ENCODE data around the gene CD83.

Gene CD83

DNA sequence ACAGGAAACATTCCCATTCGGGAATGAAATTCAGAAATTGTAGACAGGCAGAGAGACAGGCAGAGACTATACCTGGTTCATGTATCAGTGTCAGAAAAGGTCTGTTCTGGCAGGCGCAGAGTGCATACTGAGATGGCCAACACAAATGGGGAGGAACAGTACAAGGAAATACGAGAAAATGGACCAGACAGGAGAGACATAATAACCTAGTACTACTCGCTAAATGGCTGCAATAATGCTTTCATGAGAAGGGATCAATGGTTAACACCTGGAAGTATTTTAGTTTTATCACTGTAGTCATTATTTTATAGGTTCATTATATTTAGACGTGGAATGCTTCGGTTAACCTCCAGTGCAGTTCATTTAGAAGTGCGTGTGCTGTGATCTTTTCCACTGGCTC lies 58.9 kb downstream of the CD83 start:
- TF ChIP-seq, protein P1, sequence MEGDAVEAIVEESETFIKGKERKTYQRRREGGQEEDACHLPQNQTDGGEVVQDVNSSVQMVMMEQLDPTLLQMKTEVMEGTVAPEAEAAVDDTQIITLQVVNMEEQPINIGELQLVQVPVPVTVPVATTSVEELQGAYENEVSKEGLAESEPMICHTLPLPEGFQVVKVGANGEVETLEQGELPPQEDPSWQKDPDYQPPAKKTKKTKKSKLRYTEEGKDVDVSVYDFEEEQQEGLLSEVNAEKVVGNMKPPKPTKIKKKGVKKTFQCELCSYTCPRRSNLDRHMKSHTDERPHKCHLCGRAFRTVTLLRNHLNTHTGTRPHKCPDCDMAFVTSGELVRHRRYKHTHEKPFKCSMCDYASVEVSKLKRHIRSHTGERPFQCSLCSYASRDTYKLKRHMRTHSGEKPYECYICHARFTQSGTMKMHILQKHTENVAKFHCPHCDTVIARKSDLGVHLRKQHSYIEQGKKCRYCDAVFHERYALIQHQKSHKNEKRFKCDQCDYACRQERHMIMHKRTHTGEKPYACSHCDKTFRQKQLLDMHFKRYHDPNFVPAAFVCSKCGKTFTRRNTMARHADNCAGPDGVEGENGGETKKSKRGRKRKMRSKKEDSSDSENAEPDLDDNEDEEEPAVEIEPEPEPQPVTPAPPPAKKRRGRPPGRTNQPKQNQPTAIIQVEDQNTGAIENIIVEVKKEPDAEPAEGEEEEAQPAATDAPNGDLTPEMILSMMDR (IDR thresholded peaks at IDR 0.05), result no peak

DNA sequence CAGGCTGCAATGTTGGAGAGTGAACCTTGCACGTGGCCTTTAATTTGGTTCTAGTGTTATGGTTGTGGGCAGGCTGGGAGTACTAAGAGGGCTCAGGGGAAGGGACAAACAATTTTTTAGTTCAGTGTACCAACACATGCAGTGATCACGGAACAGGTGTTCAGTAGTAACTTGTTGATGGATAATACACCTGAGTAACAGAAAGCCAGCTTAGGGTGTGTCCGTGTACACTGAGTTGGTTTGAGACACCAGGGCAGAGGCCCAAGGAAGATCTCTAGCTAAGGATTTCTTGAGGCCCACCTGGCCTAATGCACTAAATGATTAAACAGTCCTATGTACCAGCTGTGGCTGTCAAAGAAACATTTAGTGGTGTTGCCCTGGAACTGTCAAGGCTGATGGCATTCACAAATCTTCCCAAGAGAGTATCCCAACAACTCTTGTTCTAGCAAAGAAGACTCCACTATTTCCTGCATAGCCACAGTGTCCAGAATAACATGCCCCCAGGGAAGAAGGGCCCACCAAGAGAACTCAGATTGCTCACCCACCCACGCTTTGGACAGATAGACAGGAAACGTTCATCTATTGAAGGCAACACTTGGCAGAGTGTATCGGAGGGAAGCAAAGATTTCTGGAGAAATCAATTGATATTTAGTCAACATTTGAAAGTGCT lies 60.0 kb downstream of the CD83 start:
- TF ChIP-seq, protein P1 (IDR thresholded peaks at IDR 0.05), result no peak

DNA sequence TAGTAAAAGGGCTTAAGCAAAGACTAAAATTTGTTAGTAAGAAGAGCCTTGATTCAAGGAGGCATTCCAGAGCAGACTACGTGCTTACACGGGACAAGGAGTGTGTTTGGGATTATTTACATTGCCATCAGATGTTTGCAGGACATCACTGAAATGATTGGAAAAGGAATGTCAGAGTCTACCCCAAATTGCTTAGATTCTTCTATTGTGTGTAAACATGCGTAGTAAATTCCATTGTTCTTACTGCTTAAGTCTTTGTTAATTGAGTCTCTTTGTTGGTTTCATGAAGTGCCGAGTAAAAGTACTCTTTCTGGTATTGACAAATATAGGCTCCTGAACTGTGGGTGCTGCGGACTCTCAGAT lies 60.5 kb downstream of the CD83 start:
- TF ChIP-seq, protein P1 (IDR thresholded peaks at IDR 0.05), result no peak

DNA sequence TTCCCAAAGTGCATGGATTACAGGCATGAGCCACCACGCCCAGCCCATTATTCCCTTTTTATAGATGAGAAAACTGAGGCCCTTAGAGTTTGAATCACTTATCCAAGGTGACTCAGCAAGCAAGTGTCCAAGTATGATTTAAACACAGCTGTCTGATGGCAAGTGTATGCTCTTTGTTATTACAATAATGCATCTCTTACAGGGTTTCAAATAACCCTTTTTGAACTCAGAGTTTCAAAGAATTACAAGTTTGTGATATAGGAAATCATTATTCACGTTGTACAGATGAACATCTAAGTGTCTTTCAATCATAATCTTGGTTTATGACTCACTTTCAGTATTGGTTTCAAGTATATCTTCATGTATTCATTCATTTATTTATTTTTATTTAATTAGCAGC lies 63.0 kb downstream of the CD83 start:
- TF ChIP-seq, protein P1 (IDR thresholded peaks at IDR 0.05), result no peak

DNA sequence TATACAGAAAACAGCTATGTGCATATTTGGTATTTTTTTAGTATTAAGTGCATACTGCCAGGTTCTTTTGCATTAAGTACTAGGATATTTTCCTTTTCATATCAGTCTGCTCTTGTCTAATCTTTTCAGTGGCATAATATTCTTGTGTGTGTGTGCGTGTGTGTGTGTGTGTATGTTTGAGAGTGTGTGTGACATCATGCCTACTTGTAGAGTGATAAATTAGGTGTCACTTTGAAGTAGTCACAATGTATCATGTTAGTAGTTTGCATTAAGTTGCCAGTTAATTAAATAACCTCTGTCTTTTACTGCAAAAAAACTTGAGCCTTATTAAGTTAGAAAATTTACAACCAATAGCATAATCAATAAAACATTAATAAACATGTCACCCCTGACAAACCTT lies 65.3 kb downstream of the CD83 start:
- TF ChIP-seq, protein P1 (IDR thresholded peaks at IDR 0.05), result no peak

Data from LNCAP (cell line).